Parathyroid adenoma (tissue), 2 donors: ENCODE measurements around the gene ARHGAP11B.
A peak's percentile ranks its signal among the peaks of the same experiment; 100 is the strongest.
"Not testable (repeated sequence)": the region's sequence is repeated elsewhere in the genome, so short reads cannot be mapped to it uniquely, and the experiment has no call there.

ENCODE experiments used
- H2AFZ ChIP-seq: fragments of 300-600 bp; sonication (generic); one replicate; pipeline ENCODE4 v1.7.0; 2017; ENCODE audit warnings: antibody characterized with exemption, mild to moderate bottlenecking
- H3K27ac ChIP-seq: fragments of 300-600 bp; sonication (generic); one replicate; pipeline ENCODE4 v1.7.0; 2017
- H3K27me3 ChIP-seq: fragments of 300-600 bp; sonication (generic); one replicate; pipeline ENCODE4 v1.7.0; 2017; ENCODE audit warnings: low read length; ENCODE audit not compliant: control insufficient read depth, insufficient read depth
- H3K36me3 ChIP-seq: fragments of 300-600 bp; sonication (generic); one replicate; pipeline ENCODE4 v1.7.0; 2017; ENCODE audit warnings: low read length; ENCODE audit not compliant: control insufficient read depth, insufficient read depth
- H3K4me1 ChIP-seq: fragments of 300-600 bp; sonication (generic); one replicate; pipeline ENCODE4 v1.7.0; 2017; ENCODE audit warnings: control low read depth
- H3K4me2 ChIP-seq: fragments of 300-600 bp; sonication (generic); one replicate; pipeline ENCODE4 v1.7.0; 2017; ENCODE audit warnings: low read length
- H3K4me3 ChIP-seq: fragments of 300-600 bp; sonication (generic); one replicate; pipeline ENCODE4 v1.7.0; 2017; ENCODE audit warnings: low read depth, low read length
- H3K79me2 ChIP-seq: fragments of 300-600 bp; sonication (generic); one replicate; pipeline ENCODE4 v1.7.0; 2017; ENCODE audit warnings: control low read depth
- H3K9ac ChIP-seq: fragments of 300-600 bp; sonication (generic); one replicate; pipeline ENCODE4 v1.7.0; 2017; ENCODE audit warnings: mild to moderate bottlenecking
- H3K9me3 ChIP-seq: fragments of 300-600 bp; sonication (generic); one replicate; pipeline ENCODE4 v1.7.0; 2017; ENCODE audit warnings: low read length; ENCODE audit not compliant: control insufficient read depth
- donor health status: primary hyperparathyroidism.

Gene ARHGAP11B

GRCh38 chr15:30625436-30626193, at the start of gene ARHGAP11B:
TSS of gene ARHGAP11B (plus strand) at chr15:30626128.
- not testable (repeated sequence) for H3K27me3 ChIP-seq, H3K4me1 ChIP-seq, H3K9ac ChIP-seq, H3K36me3 ChIP-seq, H3K9me3 ChIP-seq, H3K79me2 ChIP-seq
- peak within 1 kb of the TSS; percentile 73 for H3K4me2 ChIP-seq
- peak within 1 kb of the TSS; percentile 79 for H2AFZ ChIP-seq
- H3K4me3 ChIP-seq, result peak within 1 kb of the TSS; percentile 71
- peak within 1 kb of the TSS; percentile 95 for H3K27ac ChIP-seq

- H3K36me3 ChIP-seq, H3K4me3 ChIP-seq, H3K27ac ChIP-seq, H3K79me2 ChIP-seq, H3K4me2 ChIP-seq, H3K9ac ChIP-seq, H3K9me3 ChIP-seq, H2AFZ ChIP-seq, H3K27me3 ChIP-seq, H3K4me1 ChIP-seq: not testable (repeated sequence)
Measured at GRCh38 chr15:30579394-30579970, 46.4 kb upstream of the ARHGAP11B start.

GRCh38 chr15:30580716-30581115, 45.2 kb upstream of the ARHGAP11B start:
- not testable (repeated sequence) for H3K27ac ChIP-seq, H3K36me3 ChIP-seq, H3K9ac ChIP-seq, H3K9me3 ChIP-seq, H2AFZ ChIP-seq, H3K4me2 ChIP-seq, H3K79me2 ChIP-seq, H3K4me3 ChIP-seq, H3K4me1 ChIP-seq, H3K27me3 ChIP-seq

GRCh38 chr15:30598953-30599352, 27.0 kb upstream of the ARHGAP11B start:
- H3K4me2 ChIP-seq, result not testable (repeated sequence)

GRCh38 chr15:30603796-30604195, 22.1 kb upstream of the ARHGAP11B start, which contains the start of gene GOLGA8H:
TSS of gene GOLGA8H (plus strand) at chr15:30604028. CDS start at chr15:30604126, 98 bp downstream.
- H3K4me3 ChIP-seq, H3K4me1 ChIP-seq, H3K27ac ChIP-seq, H3K9me3 ChIP-seq, H3K36me3 ChIP-seq, H3K79me2 ChIP-seq, H3K4me2 ChIP-seq, H3K9ac ChIP-seq, H2AFZ ChIP-seq, H3K27me3 ChIP-seq: not testable (repeated sequence)

More at GRCh38 chr15:30598953-30599352, 27.0 kb upstream of the ARHGAP11B start:
- not testable (repeated sequence) for H3K27ac ChIP-seq, H3K27me3 ChIP-seq, H3K79me2 ChIP-seq, H3K4me1 ChIP-seq, H2AFZ ChIP-seq, H3K9ac ChIP-seq, H3K9me3 ChIP-seq, H3K4me3 ChIP-seq, H3K36me3 ChIP-seq

- H3K27me3 ChIP-seq, H3K4me3 ChIP-seq, H3K27ac ChIP-seq, H3K36me3 ChIP-seq, H3K9ac ChIP-seq, H3K9me3 ChIP-seq, H2AFZ ChIP-seq, H3K4me1 ChIP-seq, H3K4me2 ChIP-seq, H3K79me2 ChIP-seq: not testable (repeated sequence)
Measured at GRCh38 chr15:30612271-30612670, 13.7 kb upstream of the ARHGAP11B start.

GRCh38 chr15:30621342-30621741, 4.6 kb upstream of the ARHGAP11B start:
- not testable (repeated sequence) for H3K36me3 ChIP-seq, H3K27ac ChIP-seq, H3K9ac ChIP-seq, H3K27me3 ChIP-seq, H3K4me3 ChIP-seq, H3K79me2 ChIP-seq, H3K4me2 ChIP-seq, H3K9me3 ChIP-seq, H2AFZ ChIP-seq, H3K4me1 ChIP-seq

GRCh38 chr15:30626194-30626565, 252 bp downstream of the ARHGAP11B start:
- not testable (repeated sequence) for H3K9me3 ChIP-seq, H3K36me3 ChIP-seq, H3K9ac ChIP-seq, H3K4me1 ChIP-seq, H3K27me3 ChIP-seq, H3K79me2 ChIP-seq, H3K27ac ChIP-seq
- peak overlapping the region; percentile 71 for H3K4me3 ChIP-seq
- peak overlapping the region; percentile 79 for H2AFZ ChIP-seq
- H3K4me2 ChIP-seq, result peak overlapping the region; percentile 68

- H3K9me3 ChIP-seq, H3K27me3 ChIP-seq, H3K4me2 ChIP-seq, H3K4me1 ChIP-seq, H2AFZ ChIP-seq, H3K36me3 ChIP-seq, H3K79me2 ChIP-seq, H3K27ac ChIP-seq, H3K9ac ChIP-seq: not testable (repeated sequence)
- H3K4me3 ChIP-seq, result peak overlapping the region; percentile 71
Measured at GRCh38 chr15:30626632-30627031, 704 bp downstream of the ARHGAP11B start.
